Esophagus squamous epithelium (tissue), 4 donors: ENCODE data around the gene CABLES1.

ENCODE experiments used
- POLR2A ChIP-seq, 4 donors: fragments of 450-650 bp; IDR thresholded peaks; one replicate each; pipeline ENCODE4 v1.6.1; 2017; ENCODE audit warnings: antibody characterized with exemption in 4 of 4, mild to moderate bottlenecking in 4 of 4, moderate library complexity in 3 of 4
- TF ChIP-seq, protein P1 (sequence below), 6 experiments: fragments of 450-650 bp in 4 of 6; fragments of 200-600 bp in 2 of 6; sonication (generic) in 2 of 6; IDR thresholded peaks; one replicate each; pipeline ENCODE4 v1.5.1; 2016 to 2019; ENCODE audit warnings: antibody characterized with exemption in 6 of 6, mild to moderate bottlenecking in 4 of 6, moderate library complexity in 4 of 6

DNA sequence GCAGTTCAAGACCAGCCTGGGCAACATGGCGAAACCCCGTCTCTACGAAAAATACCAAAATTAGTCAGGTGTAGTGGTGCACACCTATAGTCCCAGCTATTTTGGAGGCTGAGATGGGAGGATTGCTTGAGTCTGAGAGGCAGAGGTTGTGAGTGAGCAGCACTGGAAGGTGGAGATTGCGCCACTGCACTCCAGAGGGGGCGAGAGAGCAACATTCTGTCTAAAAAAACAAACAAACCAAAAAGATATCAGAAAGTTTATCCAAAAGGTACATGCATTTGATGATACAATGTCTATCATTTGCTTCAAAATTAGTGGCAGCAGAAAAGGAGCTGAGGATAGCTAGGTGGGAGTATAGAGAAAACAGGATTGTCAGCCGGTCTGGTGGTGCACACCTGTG lies 39.8 kb upstream of the CABLES1 start:
- TF ChIP-seq, protein P1, sequence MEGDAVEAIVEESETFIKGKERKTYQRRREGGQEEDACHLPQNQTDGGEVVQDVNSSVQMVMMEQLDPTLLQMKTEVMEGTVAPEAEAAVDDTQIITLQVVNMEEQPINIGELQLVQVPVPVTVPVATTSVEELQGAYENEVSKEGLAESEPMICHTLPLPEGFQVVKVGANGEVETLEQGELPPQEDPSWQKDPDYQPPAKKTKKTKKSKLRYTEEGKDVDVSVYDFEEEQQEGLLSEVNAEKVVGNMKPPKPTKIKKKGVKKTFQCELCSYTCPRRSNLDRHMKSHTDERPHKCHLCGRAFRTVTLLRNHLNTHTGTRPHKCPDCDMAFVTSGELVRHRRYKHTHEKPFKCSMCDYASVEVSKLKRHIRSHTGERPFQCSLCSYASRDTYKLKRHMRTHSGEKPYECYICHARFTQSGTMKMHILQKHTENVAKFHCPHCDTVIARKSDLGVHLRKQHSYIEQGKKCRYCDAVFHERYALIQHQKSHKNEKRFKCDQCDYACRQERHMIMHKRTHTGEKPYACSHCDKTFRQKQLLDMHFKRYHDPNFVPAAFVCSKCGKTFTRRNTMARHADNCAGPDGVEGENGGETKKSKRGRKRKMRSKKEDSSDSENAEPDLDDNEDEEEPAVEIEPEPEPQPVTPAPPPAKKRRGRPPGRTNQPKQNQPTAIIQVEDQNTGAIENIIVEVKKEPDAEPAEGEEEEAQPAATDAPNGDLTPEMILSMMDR (IDR thresholded peaks at IDR 0.05) = no peak
- no peak for TF ChIP-seq POLR2A (IDR thresholded peaks at IDR 0.05)
